DMS153 treated with DMSO at 0.1 percent for 48 hours (cell line): ENCODE data around the gene SLC29A3.
"Not testable (repeated sequence)": the region's sequence is repeated elsewhere in the genome, so short reads cannot be mapped to it uniquely, and the experiment has no call there.

Experiments
- DNase-seq: peaks from one replicate; lab custom pipeline; 2025; ENCODE audit not compliant: unreplicated experiment; lab: John Stamatoyannopoulos, UW

The SLC29A3 gene

DNA sequence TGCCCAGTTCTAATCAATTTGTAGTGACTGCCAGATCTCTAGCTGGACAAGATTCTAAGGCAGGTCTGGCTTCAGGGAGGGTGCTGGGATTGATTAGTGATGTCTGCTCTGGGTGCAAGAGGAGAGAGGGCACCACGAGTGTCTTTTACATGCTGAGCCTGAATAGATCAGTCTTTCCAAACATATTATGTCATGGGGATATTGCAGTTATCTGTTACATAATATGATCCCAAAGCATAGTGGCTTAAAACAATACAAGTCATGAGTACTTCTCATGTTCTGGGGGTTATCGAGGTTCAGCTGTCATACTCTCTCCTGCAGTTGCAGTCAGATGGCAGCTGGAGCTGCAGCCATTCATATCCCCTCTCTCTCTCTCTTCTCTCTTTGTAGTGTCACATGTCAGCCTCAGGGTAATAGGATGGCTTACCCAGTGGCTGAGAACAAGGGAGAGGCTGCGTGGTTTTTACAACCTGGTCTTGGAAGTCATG lies 26.0 kb downstream of the SLC29A3 start:
- DNase-seq = no peak

DNA sequence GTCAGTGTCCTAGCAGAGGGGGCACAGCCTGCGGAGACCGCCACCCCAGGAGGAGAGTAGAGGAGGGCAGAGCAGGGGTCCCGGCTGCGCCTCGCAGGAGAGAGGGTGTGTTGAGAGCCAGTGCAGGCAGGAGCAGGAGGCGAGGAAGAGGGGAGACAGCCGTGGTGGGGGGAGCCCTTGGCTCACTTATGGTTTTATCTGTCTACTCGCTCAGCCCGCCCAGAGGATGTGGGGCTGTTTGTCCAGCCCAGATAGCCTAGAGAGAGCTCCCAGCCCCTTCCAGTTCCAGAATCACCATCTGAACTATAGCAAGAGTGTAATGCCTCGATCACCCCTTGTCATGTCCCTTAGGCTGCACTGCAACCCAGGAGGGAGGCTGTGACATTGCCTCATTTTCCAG lies 26.6 kb downstream of the SLC29A3 start:
- DNase-seq = no peak

DNA sequence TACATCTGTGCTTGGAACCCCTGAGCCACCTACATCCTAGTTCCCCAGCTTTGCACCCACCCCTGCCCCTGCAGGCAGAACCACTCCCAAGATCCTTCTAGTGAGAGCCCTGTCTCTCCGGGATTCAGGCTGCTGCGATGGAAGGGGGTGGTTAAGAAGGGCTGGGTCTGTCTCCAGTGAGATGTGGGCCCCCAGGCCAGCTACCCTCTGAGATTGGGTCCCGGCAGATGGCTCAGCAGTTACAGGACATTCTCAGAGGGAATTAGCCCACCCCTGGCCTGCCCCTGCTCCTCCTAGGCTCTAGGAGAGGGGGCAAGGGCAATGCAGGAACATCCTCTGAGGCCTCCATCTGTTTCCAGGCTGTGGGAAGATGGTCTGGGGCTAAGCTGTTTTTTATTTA lies 27.7 kb downstream of the SLC29A3 start:
- no peak for DNase-seq

DNA sequence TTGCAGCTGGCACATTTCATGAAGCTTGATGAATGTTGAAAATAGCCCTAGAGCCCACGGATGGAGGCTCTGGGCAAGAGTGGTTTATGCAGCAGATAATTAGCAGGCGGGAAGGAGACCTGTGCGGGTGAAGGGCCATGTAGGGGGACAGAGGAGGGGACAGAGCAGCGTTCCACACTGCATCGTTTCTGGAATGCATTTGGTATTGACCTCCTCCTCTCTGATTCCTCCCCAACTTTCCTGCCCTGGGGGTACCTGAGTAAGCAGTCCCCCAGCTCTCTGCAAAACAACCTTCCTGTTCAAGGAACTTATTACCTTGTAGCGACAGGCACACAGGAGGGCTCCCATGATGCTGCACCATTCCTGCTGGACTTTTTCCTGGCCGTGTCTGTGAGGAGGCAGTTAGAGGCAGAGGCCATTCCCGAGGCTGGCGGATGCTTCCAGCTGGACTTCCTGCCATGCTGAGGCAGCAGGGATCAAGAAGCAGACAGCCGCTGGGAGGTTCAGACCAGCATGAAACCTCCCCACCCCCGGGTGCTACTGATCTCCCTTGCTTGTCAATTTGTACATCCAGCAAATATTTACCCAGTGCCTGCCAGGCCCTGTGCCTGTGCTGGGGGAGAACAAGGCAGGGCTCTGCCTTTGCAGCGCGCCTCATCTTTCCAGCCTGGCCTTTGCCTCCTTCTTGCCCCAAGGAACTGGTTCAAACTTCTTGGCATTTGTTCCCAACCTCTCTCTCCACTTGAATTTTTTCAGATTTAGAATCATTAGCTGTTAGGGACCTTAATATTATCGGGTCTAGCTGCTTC lies 28.7 kb downstream of the SLC29A3 start:
- peak; percentile 30 for DNase-seq

DNA sequence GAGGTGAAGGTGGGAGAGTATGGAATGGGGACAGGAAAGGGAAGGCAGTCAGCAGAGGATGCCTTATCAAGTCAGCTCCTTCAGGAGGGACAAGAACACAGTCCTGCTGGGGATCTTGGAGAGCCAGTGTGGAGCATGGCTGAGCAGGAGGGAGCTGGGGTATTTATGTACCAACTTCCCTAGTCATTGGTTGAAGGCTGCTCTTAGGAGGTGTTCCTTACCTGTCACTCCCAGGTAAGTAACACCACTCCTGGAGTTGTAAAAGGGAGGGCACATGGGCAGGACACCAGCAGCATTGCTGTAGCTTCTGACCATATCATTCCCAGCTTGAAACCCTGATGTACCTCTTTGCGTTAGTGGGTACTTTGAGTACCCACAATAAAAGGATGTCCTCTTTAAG lies 29.8 kb downstream of the SLC29A3 start:
- no peak for DNase-seq

DNA sequence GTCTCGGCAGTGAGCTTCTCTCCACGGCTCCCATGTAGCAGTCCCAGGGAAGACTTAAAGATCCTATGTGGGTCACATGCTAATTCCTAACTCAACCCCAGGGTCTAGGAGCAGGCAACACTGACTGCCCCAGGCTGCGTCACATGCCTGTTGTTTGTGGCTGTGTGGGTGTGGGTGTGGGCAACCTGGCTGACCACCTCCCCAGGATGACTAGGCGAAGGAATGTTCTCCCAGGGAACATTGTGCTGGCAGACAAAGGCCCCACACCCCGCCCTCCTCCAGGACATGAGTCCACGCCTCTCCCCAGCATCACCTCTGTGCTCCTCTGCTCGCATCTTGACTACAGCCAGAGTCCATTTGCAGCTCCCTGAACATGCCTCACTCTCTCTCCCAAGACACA lies 30.3 kb downstream of the SLC29A3 start:
- DNase-seq = no peak

DNA sequence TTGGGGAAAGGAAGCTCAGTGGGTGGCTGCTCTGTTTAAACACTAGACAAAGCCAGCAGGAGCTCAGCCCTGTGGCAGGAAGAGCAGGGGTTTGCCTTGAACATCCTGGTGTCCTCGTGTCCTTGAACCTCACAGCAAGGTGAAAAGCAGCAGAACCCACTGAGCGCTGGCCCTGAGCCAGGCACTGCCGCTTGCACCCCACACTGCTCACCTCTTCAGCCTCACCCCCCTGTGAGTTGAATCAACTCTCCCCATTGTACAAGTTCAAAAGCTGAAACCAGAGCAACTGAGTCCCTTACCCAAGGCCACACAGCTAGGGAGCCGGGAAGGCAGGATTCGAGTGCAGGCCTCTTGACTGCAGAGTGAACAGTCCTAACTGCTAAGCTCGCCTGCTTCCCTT lies 32.0 kb downstream of the SLC29A3 start:
- no peak for DNase-seq

DNA sequence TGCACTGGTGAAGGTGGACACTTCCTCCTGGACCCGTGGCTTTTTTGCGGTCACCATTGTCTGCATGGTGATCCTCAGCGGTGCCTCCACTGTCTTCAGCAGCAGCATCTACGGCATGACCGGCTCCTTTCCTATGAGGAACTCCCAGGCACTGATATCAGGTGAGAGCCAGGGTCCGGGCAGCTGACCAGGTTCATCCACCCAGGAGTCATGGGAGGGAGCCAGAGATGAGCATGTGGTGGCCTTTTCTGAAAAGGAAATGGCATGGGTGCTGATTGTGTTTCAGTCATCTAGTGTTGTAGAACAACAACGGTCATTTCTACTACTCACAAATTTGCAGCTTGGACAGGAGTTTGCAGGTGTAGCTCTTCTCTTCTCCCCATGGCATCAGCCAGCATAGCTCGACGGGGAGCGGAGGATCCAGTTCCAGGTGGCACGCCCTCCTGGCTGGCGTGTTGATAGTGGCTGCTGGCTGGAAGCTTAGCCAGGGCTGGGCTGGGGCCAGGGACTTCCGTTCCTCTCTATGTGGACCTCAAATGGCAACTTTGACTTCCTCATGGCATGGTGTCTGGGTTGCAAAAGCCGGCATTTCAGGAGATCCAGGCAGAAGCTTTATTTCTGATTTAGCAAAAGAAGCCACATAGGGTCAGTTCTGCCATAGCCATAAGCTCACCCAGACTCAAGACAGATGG lies 32.7 kb downstream of the SLC29A3 start:
- no peak for DNase-seq

DNA sequence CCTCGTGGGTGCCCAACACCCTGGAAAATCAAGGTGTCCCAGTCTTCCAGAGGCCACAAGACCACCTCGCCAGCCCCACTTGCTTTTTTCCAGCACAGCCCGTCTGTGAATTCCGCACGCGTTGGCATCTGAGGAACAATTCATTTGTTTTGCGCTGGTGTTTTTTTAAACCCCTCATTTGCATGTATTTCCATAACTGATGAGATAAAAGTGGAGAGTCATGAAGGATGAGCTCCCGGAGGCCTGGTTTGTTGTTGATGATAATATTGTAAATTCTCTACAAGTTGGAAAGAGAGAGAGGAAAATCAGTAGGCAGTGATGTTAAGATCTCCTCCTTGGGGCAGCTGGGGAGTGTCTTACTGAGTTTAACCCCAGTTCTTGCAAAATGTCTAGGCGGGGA lies 34.6 kb downstream of the SLC29A3 start:
- DNase-seq = no peak

DNA sequence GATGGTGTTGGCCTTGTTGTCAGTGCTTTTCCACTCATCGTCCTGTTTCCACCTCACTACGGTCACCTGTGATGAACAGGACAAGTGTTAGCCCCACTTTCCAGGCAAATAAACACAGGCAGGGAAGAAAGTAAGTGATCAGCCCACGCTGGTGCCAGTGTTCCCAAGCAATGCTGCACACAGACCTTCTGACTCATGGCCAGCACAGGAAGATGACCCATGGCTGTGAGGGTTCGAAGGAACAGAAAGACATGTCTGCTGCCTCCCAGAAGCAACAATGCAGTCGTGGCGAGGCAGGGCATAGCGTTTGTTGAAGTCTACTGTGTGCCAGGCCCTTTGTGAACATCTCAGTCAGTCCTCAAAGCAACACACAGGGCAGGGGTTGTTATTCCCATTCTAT lies 35.7 kb downstream of the SLC29A3 start:
- DNase-seq = no peak

DNA sequence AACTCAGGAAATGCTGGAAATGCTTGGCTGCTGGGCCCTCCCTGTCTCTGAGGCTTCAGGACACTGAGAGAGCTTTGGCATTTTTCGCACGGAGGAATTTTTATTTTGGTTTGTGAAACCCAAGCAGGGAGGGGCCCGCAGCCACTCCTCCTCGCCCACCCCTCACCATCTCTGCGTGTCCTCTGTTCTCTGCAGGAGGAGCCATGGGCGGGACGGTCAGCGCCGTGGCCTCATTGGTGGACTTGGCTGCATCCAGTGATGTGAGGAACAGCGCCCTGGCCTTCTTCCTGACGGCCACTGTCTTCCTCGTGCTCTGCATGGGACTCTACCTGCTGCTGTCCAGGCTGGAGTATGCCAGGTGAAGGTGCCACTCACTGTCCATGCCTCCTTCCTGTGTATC lies 36.8 kb downstream of the SLC29A3 start:
- no peak for DNase-seq

DNA sequence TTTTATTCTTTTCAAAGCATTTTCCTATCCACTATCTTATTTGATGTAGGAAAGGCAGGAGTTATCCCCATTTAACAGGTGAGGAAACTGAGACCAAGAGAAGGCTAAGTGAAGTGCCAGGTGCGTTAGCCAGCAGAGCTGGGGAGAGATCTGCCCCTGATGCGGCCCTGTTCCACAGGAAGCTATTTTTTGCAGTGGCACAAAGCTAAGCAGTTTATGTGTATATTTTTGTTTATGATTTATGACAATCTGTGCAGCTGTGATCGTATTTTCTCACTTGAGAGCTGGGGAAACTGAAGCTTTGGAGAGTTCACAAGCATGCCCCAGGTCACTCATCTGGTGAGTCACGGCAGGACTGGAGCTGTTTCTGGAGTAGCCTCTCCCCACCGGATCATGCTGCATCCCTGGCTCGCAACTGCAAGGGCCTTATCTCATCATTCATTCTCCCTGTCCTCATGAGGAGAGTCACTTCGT lies 38.8 kb downstream of the SLC29A3 start:
- no peak for DNase-seq

DNA sequence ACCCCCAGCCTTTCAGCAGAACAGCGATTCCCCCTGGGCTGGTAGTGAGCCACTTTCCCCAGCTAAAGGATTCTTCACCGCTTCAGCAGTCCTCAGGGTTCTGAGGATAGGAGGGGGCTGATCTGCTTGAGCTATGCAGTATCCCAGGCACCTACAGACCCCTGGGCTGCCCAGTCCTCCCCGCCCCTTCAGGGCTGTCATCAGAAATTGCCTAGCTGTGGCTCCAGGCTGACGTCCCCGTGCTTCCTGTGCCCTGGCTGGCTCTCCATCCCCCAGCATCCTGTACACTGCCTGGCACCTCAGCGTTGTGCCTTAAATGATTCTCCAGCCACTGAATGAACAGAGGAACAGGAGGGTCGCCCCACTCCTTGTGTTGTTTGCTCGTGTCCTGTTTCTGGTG lies 39.2 kb downstream of the SLC29A3 start:
- DNase-seq = no peak

DNA sequence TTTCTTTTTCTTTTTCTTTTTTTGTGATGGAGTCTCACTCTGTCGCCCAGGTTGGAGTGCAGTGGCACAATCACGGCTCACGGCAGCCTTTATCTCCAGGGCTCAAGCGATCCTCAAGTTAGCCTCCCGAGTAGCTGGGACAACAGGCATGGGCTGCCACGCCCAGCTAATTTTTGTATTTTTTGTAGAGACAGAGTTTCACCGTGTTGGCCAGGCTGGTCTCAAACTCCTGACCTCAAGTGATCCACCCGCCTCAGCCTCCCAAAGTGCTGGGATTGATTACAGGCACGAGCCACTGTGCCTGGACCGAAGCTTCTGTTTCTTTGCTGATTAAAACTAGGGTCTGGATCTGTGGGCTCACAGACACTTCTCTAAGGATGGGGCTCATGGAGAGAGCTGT lies 39.8 kb downstream of the SLC29A3 start:
- not testable (repeated sequence) for DNase-seq

DNA sequence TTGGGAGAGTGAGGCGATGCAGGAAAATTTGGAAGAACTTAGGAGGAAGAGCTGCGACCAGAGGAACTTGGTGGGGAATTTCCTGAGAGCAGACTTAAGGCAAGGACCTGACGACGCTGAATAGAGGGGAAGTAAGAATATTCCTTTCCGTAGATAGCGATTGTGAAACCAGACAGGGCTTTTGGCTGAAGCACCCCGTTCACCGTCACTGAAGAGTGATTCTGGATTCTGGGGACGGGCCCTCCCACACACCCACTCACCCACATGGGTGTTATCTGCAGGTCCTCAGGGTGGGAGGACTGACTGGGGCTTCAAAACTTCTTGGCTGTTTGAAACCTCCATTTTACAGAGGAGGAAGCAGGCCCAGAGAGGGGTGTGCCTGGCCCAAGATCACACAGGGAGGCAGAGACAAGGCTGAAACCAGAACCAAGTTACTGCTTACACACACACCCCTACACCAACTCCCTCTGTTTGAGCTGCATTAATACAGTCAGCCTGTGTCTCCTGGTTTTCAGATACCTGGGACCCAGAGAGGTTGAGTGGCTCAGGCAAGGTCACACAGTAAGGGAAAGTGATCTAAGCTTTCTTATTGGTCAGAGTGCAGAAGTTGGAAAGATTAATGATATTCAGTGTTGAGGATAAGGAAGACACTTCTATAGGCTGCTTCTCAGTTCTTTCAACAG lies 40.4 kb downstream of the SLC29A3 start:
- no peak for DNase-seq

DNA sequence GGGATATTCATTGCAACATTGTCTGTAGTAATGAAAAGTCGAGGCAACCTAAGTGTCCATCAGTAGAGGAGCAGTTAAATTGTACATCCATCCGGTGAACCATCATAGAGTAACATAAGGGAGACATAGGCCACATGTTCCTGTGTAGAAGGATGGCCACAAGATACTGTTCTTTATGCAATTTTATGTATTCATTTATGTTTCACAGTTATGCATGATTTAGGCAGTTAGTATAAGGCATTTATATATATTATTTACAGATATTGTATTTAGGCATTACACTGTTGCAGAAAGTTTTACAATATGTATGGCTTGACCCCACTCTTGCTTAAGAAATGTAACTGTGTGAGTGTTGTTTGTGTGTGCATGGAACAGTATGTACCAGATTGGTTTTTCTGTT lies 41.7 kb downstream of the SLC29A3 start:
- no peak for DNase-seq

DNA sequence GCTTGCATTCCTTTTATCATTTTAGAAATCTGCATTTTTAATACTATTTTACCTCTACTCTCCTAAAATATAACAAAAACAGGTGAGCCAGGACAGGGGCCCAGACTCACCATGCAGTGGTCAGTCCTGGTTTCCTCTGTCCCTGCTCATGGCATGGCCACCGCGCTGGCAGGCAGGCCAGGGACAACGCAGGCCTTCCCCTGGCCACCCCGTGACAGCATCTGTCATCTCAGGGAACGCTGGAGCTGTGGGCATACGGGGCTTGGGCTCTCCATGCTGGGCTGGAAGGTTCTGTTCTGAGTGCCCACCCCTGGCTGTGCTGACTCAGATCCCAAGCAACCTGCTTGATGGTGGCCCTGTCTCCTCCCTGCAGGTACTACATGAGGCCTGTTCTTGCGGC lies 42.5 kb downstream of the SLC29A3 start:
- no peak for DNase-seq

DNA sequence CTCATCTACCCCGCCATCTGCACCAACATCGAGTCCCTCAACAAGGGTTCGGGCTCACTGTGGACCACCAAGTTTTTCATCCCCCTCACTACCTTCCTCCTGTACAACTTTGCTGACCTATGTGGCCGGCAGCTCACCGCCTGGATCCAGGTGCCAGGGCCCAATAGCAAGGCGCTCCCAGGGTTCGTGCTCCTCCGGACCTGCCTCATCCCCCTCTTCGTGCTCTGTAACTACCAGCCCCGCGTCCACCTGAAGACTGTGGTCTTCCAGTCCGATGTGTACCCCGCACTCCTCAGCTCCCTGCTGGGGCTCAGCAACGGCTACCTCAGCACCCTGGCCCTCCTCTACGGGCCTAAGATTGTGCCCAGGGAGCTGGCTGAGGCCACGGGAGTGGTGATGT lies 43.1 kb downstream of the SLC29A3 start:
- DNase-seq = no peak

DNA sequence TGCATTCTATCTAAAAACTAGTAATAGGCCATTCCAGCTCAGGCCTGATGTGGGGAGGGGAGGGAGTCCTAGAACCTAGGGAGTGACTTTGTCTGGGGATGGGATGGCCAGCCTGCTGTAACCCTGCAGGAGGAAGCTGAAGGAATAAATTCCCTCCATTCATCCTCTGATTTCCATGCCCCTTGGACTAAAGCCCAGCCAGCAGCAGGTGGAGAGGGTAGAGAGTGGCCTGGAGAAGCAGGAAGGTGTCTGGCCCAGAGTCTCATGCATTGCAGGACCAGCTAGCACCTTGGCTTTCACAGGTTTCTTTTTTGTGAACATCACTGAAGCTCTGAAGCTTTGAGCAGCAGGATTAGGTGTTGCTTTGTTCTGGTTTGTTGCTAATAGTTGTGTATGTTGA lies 44.9 kb downstream of the SLC29A3 start:
- DNase-seq = no peak

DNA sequence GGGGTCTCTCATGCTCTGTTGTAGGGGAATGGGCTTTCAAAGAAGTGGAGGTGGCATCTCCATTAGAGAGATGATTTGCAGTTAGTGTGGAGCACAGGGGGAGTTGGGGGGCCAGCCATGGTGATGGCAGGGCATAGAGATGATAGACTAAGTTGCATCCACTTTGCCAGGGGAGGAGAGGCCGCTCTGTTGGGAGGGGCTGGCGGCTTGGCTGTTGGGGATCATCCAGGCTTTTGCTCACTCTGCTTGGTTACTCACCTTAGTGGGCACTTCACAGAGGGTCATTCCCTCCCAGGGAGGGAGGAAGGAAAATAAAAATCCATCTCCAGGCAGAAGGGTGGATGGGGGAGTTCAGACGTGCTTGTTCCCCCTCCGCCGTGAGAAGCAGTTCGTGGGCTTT lies 46.3 kb downstream of the SLC29A3 start:
- DNase-seq = no peak

DNA sequence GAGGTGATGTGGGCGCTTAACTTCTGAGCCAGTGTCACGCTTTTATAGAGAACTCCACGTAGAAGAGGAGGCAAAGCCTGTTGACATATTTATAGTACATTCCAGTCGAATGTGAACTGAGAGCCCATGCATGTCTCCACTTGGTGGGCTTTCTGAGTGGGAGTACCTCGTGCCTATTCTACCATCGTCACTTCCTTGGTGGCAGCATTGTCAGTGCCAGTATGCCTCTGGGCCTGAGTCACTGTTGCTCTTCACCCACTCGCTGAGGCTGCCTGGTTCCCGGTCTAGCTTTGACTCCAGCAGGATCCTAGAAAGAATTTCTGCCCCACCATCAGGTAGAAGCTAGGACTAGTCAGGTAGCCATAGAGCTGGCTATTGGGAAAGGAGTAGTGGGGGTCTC lies 47.6 kb downstream of the SLC29A3 start:
- no peak for DNase-seq

DNA sequence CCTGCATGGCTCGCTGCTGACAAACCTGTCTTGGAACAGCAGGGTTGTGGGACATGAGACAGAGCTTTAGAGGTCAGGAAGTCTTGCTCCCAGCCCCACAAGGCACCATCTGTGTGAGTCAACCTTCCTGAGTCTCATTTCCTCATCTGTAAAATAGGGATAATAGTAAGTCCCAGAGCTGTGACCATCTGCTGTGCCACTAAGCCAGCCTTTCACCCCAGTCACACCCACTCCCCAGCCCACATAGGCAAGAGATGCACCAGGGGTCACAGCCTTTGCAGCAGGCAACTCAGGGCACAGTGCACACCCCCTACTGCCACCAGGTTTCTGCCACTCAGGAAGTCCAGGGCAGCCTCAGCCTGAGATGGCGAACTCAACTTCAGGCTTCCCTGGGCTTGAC lies 48.2 kb downstream of the SLC29A3 start:
- DNase-seq = no peak
